ENCODE results near the gene PRKACG.
A peak's percentile ranks its signal among the peaks of the same experiment; 100 is the strongest.
"Not testable (repeated sequence)": the region's sequence is repeated elsewhere in the genome, so short reads cannot be mapped to it uniquely, and the experiment has no call there.

PRKACG gene

GRCh38 chr9:69014013-69014412 lies at the start of gene PRKACG:
PRKACG (minus strand) TSS chr9:69014113; CDS start chr9:69014092, 21 bp downstream.
- no peak for DNase-seq (ENCODE audit: low spot score)

DNA sequence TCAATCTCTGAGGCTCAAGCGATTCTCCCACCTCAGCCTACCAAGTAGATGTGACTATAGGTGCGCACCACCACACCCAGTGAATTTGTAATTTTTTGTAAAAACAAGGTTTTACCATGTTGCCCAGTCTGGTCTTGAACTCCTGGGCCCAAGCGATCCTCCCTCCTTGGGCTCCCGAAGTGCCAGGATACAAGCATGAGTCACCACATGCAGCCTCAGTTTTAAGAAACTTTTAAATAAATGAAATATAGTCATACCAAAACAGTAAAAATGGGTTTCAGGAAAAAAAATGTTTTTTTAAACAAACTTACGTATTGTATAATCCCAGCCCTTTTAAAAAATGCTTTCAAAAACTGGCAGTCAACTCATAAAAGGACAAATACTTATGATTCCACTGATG lies 48.3 kb upstream of the PRKACG start:
- no peak for DNase-seq (ENCODE audit: low spot score)

DNA sequence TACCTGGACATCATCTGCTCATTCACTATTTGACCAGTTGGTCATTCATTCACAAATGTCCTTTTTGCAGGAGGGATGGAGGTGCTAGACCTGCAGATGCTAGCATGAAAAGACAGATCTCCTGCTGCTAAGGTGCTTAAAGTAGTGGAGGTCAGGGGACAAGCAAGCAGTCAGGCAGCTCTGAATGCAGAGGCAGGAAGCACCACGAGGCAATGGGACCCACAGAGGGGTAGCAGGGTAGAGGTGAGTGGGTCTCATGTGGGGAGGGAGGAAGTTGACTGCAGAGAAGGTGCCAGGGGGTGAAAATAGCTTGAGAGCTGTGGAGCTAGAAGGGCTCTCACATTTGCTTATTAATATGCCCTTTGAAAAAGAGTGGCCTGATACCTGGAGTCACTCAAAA lies 46.9 kb upstream of the PRKACG start:
- DNase-seq (ENCODE audit: low spot score): no peak

- no peak for DNase-seq (ENCODE audit: low spot score)
Measured at GRCh38 chr9:69058101-69058500, 44.2 kb upstream of the PRKACG start.

- DNase-seq (ENCODE audit: low spot score): no peak
Measured at GRCh38 chr9:69056191-69056815, 42.4 kb upstream of the PRKACG start.

GRCh38 chr9:69054989-69055388 lies 41.1 kb upstream of the PRKACG start:
- DNase-seq (ENCODE audit: low spot score): no peak

- DNase-seq (ENCODE audit: low spot score): not testable (repeated sequence)
Measured at GRCh38 chr9:69050936-69051335, 37.0 kb upstream of the PRKACG start.

DNA sequence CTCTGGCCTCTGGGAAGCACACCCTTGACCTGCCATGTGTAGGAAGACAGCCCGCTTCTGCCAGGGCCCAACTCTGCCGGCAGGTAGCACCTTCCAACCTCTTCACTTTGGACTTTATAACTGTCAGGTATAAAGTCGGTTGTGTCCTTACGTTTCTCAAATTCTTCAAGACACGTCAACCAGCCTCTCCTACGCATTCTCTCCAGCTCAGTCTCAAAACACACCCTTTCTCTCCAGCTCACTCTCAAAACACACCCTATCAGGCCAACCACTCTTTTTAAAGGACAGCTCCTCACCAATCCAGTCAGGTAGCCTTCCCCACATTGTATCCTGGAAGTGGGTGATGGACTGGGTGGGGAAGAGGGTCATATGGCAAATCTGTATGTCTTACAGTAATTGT lies 35.2 kb upstream of the PRKACG start:
- no peak for DNase-seq (ENCODE audit: low spot score)

GRCh38 chr9:69047371-69047770 lies 33.5 kb upstream of the PRKACG start:
- no peak for DNase-seq (ENCODE audit: low spot score)

DNA sequence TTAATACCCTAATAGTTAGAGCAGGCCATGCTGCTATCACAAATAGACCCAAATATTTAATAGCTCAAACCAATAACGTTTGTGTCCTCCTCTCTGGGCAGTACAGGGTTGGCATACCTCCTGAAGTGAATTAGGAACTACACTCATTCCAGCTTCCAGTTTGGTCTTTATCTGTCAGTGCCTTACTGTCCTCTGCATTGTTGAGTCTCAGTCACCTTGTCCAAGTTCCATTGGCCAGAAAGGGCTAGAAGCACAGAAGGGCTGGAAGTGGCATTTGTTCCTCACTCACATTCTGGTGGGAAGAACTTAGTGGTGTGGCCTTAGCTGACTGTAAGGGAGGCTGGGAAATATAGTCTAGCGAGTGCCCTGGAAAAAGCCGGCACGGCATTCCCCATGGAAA lies 32.8 kb upstream of the PRKACG start:
- DNase-seq (ENCODE audit: low spot score): no peak

- DNase-seq (ENCODE audit: low spot score): no peak
Measured at GRCh38 chr9:69045821-69046220, 31.9 kb upstream of the PRKACG start.

- no peak for DNase-seq (ENCODE audit: low spot score)
Measured at GRCh38 chr9:69044240-69045219, 30.6 kb upstream of the PRKACG start.

GRCh38 chr9:69040646-69041045 lies 26.7 kb upstream of the PRKACG start:
- DNase-seq (ENCODE audit: low spot score): no peak

DNA sequence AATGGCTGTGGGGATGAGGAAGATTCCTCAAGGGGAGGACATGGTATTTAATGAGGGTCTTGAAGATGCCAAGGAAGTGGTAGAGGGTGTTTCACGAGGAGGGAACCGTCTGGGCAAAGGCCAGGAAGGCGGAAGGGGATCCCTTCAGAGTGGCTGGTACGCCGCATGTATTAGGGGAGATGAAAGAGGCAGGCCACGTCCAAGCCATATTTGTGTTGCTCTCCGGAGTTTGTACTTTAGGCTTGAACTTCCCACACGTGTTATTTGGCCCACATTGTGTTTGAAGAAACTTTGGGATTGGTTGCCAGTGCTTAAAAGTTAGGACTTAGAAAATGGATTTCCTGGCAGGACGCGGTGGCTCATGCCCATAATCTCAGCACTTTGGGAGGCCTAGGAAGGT lies 22.9 kb upstream of the PRKACG start:
- no peak for DNase-seq (ENCODE audit: low spot score)

DNA sequence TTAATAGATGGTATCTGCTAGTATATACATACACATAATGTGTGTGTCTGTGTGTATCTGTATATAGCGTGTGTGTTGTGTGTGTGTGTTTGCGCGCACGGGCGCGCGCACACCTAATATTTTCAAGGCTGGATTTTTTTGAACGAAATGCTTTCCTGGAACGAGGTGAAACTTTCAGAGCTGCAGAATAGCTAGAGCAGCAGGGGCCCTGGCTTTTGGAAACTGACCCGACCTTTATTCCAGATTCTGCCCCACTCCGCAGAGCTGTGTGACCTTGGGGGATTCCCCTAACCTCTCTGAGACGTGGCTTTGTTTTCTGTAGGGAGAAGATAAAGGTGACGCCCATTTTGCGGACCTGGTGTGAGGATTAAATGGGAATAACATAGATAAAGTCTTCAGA lies 22.4 kb upstream of the PRKACG start:
- DNase-seq (ENCODE audit: low spot score): no peak

DNA sequence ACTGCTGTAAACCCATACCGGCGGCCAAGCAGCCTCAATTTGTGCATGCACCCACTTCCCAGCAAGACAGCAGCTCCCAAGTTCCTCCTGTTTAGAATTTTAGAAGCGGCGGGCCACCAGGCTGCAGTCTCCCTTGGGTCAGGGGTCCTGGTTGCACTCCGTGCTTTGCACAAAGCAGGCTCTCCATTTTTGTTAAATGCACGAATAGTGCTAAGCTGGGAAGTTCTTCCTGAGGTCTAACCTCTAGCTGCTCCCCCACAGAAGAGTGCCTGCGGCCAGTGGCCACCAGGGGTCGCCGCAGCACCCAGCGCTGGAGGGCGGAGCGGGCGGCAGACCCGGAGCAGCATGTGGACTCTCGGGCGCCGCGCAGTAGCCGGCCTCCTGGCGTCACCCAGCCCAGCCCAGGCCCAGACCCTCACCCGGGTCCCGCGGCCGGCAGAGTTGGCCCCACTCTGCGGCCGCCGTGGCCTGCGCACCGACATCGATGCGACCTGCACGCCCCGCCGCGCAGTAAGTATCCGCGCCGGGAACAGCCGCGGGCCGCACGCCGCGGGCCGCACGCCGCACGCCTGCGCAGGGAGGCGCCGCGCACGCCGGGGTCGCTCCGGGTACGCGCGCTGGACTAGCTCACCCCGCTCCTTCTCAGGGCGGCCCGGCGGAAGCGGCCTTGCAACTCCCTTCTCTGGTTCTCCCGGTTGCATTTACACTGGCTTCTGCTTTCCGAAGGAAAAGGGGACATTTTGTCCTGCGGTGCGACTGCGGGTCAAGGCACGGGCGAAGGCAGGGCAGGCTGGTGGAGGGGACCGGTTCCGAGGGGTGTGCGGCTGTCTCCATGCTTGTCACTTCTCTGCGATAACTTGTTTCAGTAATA lies 21.8 kb upstream of the PRKACG start, which contains the start of gene FXN:
Gene FXN, plus strand, starts transcription at position 315 of the 871 bp plus-strand sequence. Its CDS starts 31 bp downstream, at position 346.
- peak; percentile 94 for DNase-seq (ENCODE audit: low spot score)

GRCh38 chr9:69034071-69034470 lies 20.2 kb upstream of the PRKACG start:
- DNase-seq (ENCODE audit: low spot score): no peak

GRCh38 chr9:69030851-69031645 lies 17.1 kb upstream of the PRKACG start:
- no peak for DNase-seq (ENCODE audit: low spot score)

GRCh38 chr9:69029535-69029934 lies 15.6 kb upstream of the PRKACG start:
- no peak for DNase-seq (ENCODE audit: low spot score)

DNA sequence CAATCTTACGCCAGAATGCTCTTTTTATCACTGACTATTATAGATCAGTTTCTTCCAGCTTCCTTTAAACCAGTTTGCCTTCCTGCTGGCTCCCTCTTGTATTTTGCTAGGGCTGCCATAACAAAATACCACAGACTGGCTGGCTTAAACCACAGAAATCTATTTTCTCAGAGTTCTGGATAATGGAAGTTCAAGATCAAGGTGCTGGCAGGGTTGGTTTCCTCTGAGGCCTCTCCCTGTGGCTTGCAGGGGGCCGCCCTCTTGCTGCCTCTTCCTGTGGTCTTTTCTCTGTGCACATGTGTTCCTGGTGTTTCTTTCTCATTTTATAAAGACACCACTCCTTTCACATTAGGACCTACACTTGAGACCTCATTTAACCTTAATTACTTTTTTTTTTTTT lies 14.8 kb upstream of the PRKACG start:
- no peak for DNase-seq (ENCODE audit: low spot score)

- DNase-seq (ENCODE audit: low spot score): peak; percentile 50
Measured at GRCh38 chr9:69027355-69028097, 13.6 kb upstream of the PRKACG start.

All from D341Med (cell line).